ENCODE results near the gene TAF4B. TPM values are rescaled to one million over a fixed set of nuclear protein-coding genes. Genes with fewer than 3 reads are reported as not detected.

The TAF4B gene
- total and polyA plus RNA-seq, 2 experiments from 2014 or later = 1.1 to 1.5 TPM

GRCh38 chr18:26342646-26343045 lies 116.4 kb downstream of the TAF4B start:
- Histone ChIP-seq H3K9me3 (ENCODE audit: low read depth) (no peaks in the 10 kb centered on the region), H3K4me1 (ENCODE audit: insufficient read depth) (no peaks in the 10 kb centered on the region), H3K79me2 (ENCODE audit: insufficient read depth) (no peaks in the 10 kb centered on the region), H3K36me3 (ENCODE audit: low read depth) (no peaks in the 10 kb centered on the region), H4K20me1 (ENCODE audit: insufficient read depth) (no peaks in the 10 kb centered on the region), H3F3A (ENCODE audit: insufficient read depth) (no peaks in the 10 kb centered on the region), H3K9me2 (ENCODE audit: insufficient read depth) (0 out of 2 replicates have a peak, but pooled peaks cover 8% of the 10 kb centered on the region), H3K27ac (no peak overlapping the region), H3K27me3 (replicated peaks; ENCODE audit: insufficient read depth) (no peaks in the 10 kb centered on the region), H2AFZ (no peak overlapping the region), H3K4me2 (ENCODE audit: unreplicated experiment) (no peak overlapping the region), H3K4me3 (no peak overlapping the region), H3K9ac (no peak overlapping the region)
- no peak for TF ChIP-seq EZH2phosphoT487 (IDR thresholded peaks at IDR 0.05; ENCODE audit: insufficient read depth, low read depth)
- TF ChIP-seq EZH2 (IDR thresholded peaks at IDR 0.05; ENCODE audit: insufficient read depth, poor library complexity, severe bottlenecking) = no peak
- in situ Hi-C loops (cut with MboI) = no loop called here
- no peak for DNase-seq

- Histone ChIP-seq H3K9me2 (ENCODE audit: insufficient read depth) (no peaks in the 10 kb centered on the region), H2AFZ (no peak overlapping the region), H3K4me2 (ENCODE audit: unreplicated experiment) (no peak overlapping the region), H3K9me3 (ENCODE audit: low read depth) (no peaks in the 10 kb centered on the region), H3K9ac (no peak overlapping the region), H3K79me2 (ENCODE audit: insufficient read depth) (no peaks in the 10 kb centered on the region), H3K27ac (no peak overlapping the region), H3K4me3 (no peak overlapping the region), H3K27me3 (replicated peaks; ENCODE audit: insufficient read depth) (no peaks in the 10 kb centered on the region), H3K36me3 (ENCODE audit: low read depth) (no peaks in the 10 kb centered on the region), H3K4me1 (ENCODE audit: insufficient read depth) (no peaks in the 10 kb centered on the region), H3F3A (ENCODE audit: insufficient read depth) (no peaks in the 10 kb centered on the region), H4K20me1 (ENCODE audit: insufficient read depth) (no peaks in the 10 kb centered on the region)
- TF ChIP-seq EZH2 (IDR thresholded peaks at IDR 0.05; ENCODE audit: insufficient read depth, poor library complexity, severe bottlenecking) = no peak
- TF ChIP-seq EZH2phosphoT487 (IDR thresholded peaks at IDR 0.05; ENCODE audit: insufficient read depth, low read depth) = no peak
- in situ Hi-C loops (cut with MboI) = no loop called here
- no peak for DNase-seq
Measured at GRCh38 chr18:26350961-26351360, 124.7 kb downstream of the TAF4B start.

GRCh38 chr18:26356045-26356785 lies 130.0 kb downstream of the TAF4B start:
- no peak for DNase-seq
- no peak overlapping the region for H3K4me2 ChIP-seq (ENCODE audit: unreplicated experiment)
- TF ChIP-seq EZH2phosphoT487 (IDR thresholded peaks at IDR 0.05; ENCODE audit: insufficient read depth, low read depth) = no peak
- no peak for TF ChIP-seq EZH2 (IDR thresholded peaks at IDR 0.05; ENCODE audit: insufficient read depth, poor library complexity, severe bottlenecking)
- no peak overlapping the region for H3K4me3 ChIP-seq
- in situ Hi-C loops (cut with MboI) = no loop called here
- no peaks in the 10 kb centered on the region for H3K27me3 ChIP-seq (replicated peaks; ENCODE audit: insufficient read depth)
- WGBS, 2 experiments (ENCODE audit: low coverage in 1 of 2, low lambda C conversion rate in 2 of 2, missing lambda C conversion rate in 2 of 2) = 90% methylated on average over 4 of the region's 4 CpGs
- H4K20me1 ChIP-seq (ENCODE audit: insufficient read depth) = no peaks in the 10 kb centered on the region
- no peaks in the 10 kb centered on the region for H3K9me2 ChIP-seq (ENCODE audit: insufficient read depth)
- no peaks in the 10 kb centered on the region for H3K79me2 ChIP-seq (ENCODE audit: insufficient read depth)
- no peaks in the 10 kb centered on the region for H3F3A ChIP-seq (ENCODE audit: insufficient read depth)
- no peaks in the 10 kb centered on the region for H3K9me3 ChIP-seq (ENCODE audit: low read depth)
- H3K4me1 ChIP-seq (ENCODE audit: insufficient read depth) = no peaks in the 10 kb centered on the region
- no peak overlapping the region for H3K27ac ChIP-seq
- H3K9ac ChIP-seq = no peak overlapping the region
- no peaks in the 10 kb centered on the region for H3K36me3 ChIP-seq (ENCODE audit: low read depth)
- no peak overlapping the region for H2AFZ ChIP-seq

GRCh38 chr18:26357960-26358359 lies 131.7 kb downstream of the TAF4B start:
- Histone ChIP-seq H3K27ac (no peak overlapping the region), H3F3A (ENCODE audit: insufficient read depth) (no peaks in the 10 kb centered on the region), H3K4me1 (ENCODE audit: insufficient read depth) (no peaks in the 10 kb centered on the region), H3K36me3 (ENCODE audit: low read depth) (no peaks in the 10 kb centered on the region), H3K4me2 (ENCODE audit: unreplicated experiment) (no peak overlapping the region), H3K27me3 (replicated peaks; ENCODE audit: insufficient read depth) (no peaks in the 10 kb centered on the region), H2AFZ (no peak overlapping the region), H3K4me3 (no peak overlapping the region), H3K79me2 (ENCODE audit: insufficient read depth) (no peaks in the 10 kb centered on the region), H4K20me1 (ENCODE audit: insufficient read depth) (no peaks in the 10 kb centered on the region), H3K9me2 (ENCODE audit: insufficient read depth) (no peaks in the 10 kb centered on the region), H3K9ac (no peak overlapping the region), H3K9me3 (ENCODE audit: low read depth) (no peaks in the 10 kb centered on the region)
- in situ Hi-C loops (cut with MboI) = no loop called here
- WGBS, 2 experiments (ENCODE audit: low coverage in 1 of 2, low lambda C conversion rate in 2 of 2, missing lambda C conversion rate in 2 of 2) = 82 to 100% methylated on average over 1 of the region's 1 CpG
- TF ChIP-seq EZH2phosphoT487 (IDR thresholded peaks at IDR 0.05; ENCODE audit: insufficient read depth, low read depth) (no peak), EZH2 (IDR thresholded peaks at IDR 0.05; ENCODE audit: insufficient read depth, poor library complexity, severe bottlenecking) (no peak)
- no peak for DNase-seq

- no peak overlapping the region for H3K4me3 ChIP-seq
- no peak overlapping the region for H3K4me2 ChIP-seq (ENCODE audit: unreplicated experiment)
- no peaks in the 10 kb centered on the region for H3K79me2 ChIP-seq (ENCODE audit: insufficient read depth)
- no peak overlapping the region for H2AFZ ChIP-seq
- no peak overlapping the region for H3K9ac ChIP-seq
- H3K9me2 ChIP-seq (ENCODE audit: insufficient read depth) = no peaks in the 10 kb centered on the region
- H3K27ac ChIP-seq = no peak overlapping the region
- H3K4me1 ChIP-seq (ENCODE audit: insufficient read depth) = no peaks in the 10 kb centered on the region
- H3K9me3 ChIP-seq (ENCODE audit: low read depth) = no peaks in the 10 kb centered on the region
- DNase-seq = no peak
- no peaks in the 10 kb centered on the region for H3F3A ChIP-seq (ENCODE audit: insufficient read depth)
- H3K27me3 ChIP-seq (replicated peaks; ENCODE audit: insufficient read depth) = no peaks in the 10 kb centered on the region
- TF ChIP-seq EZH2 (IDR thresholded peaks at IDR 0.05; ENCODE audit: insufficient read depth, poor library complexity, severe bottlenecking) (no peak), EZH2phosphoT487 (IDR thresholded peaks at IDR 0.05; ENCODE audit: insufficient read depth, low read depth) (no peak)
- H3K36me3 ChIP-seq (ENCODE audit: low read depth) = no peaks in the 10 kb centered on the region
- no peaks in the 10 kb centered on the region for H4K20me1 ChIP-seq (ENCODE audit: insufficient read depth)
- in situ Hi-C loops (cut with MboI) = no loop called here
Measured at GRCh38 chr18:26362021-26362420, 135.8 kb downstream of the TAF4B start.
